Skeletal muscle satellite cell (primary cell): ENCODE data around the gene ARIH1. TPM values are rescaled to one million over a fixed set of nuclear protein-coding genes. Genes with fewer than 3 reads are reported as not detected.
"Not testable (repeated sequence)": the region's sequence is repeated elsewhere in the genome, so short reads cannot be mapped to it uniquely, and the experiment has no call there.

Experiments
- H3K27me3 ChIP-seq: 2 replicates; pipeline ENCODE4 v1.7.0; 2013; ENCODE audit warnings: low read length; ENCODE audit not compliant: control insufficient read depth, insufficient read depth
- H3K36me3 ChIP-seq: 2 replicates; pipeline ENCODE4 v1.7.0; 2013; ENCODE audit warnings: mild to moderate bottlenecking, control low read depth, low read length; ENCODE audit not compliant: insufficient read depth
- H3K4me1 ChIP-seq: 2 replicates; pipeline ENCODE4 v1.7.0; 2013; ENCODE audit warnings: low read length; ENCODE audit not compliant: control insufficient read depth, insufficient read depth
- H3K4me2 ChIP-seq: 2 replicates; pipeline ENCODE4 v1.7.0; 2013; ENCODE audit warnings: mild to moderate bottlenecking, low read length
- H3K4me3 ChIP-seq: 2 replicates; pipeline ENCODE4 v1.7.0; 2013; ENCODE audit warnings: low read length
- H3K9ac ChIP-seq: 2 replicates; pipeline ENCODE4 v1.7.0; 2013; ENCODE audit warnings: mild to moderate bottlenecking, low read depth, low read length, moderate library complexity
- H3K9me3 ChIP-seq: replicated peaks from 2 replicates; pipeline ENCODE4 v1.7.0; 2013; ENCODE audit warnings: mild to moderate bottlenecking, control low read depth, low read length
- total RNA-seq: library from RNA; depleted of rRNA; stranded (reverse); fragments of >200 nt; gene quantifications from 2 replicates; pipeline ENCODE4 v1.2.3, GENCODE V29; 2012; rRNA removed

The ARIH1 gene
- total RNA-seq, result 15.7 and 26.4 TPM in 2 replicates

- Histone ChIP-seq H3K27me3 (no peaks in the 10 kb centered on the region), H3K4me2 (peak within 1 kb of the TSS; percentile 99), H3K9me3 (no peaks in the 10 kb centered on the region), H3K9ac (peak within 1 kb of the TSS; percentile 100), H3K4me1 (peaks cover 22% of the 10 kb centered on the region), H3K4me3 (peak within 1 kb of the TSS; percentile 99), H3K36me3 (peaks cover 17% of the 10 kb centered on the region)
These were observed at the start of gene ARIH1 for GRCh38 chr15:72473614-72474465. ARIH1 (plus strand) TSS chr15:72474330; CDS start chr15:72474640, 310 bp downstream.

- peaks cover 9% of the 10 kb centered on the region for H3K9me3 ChIP-seq
- H3K27me3 ChIP-seq, result peaks cover 21% of the 10 kb centered on the region
- no peaks in the 10 kb centered on the region for H3K36me3 ChIP-seq
- no peak overlapping the region for H3K9ac ChIP-seq
- no peaks in the 10 kb centered on the region for H3K4me1 ChIP-seq
- no peak overlapping the region for H3K4me2 ChIP-seq
- no peak overlapping the region for H3K4me3 ChIP-seq
These were observed 47.4 kb upstream of the ARIH1 start for GRCh38 chr15:72426753-72427152.

GRCh38 chr15:72437650-72438316 is 36.3 kb upstream of the ARIH1 start:
- Histone ChIP-seq H3K4me2 (no peak overlapping the region), H3K27me3 (peaks cover 41% of the 10 kb centered on the region), H3K9ac (no peak overlapping the region), H3K4me3 (no peak overlapping the region), H3K4me1 (no peaks in the 10 kb centered on the region), H3K9me3 (peaks cover 2% of the 10 kb centered on the region), H3K36me3 (no peaks in the 10 kb centered on the region)

- not testable (repeated sequence) for H3K9ac ChIP-seq, H3K4me3 ChIP-seq, H3K36me3 ChIP-seq, H3K9me3 ChIP-seq, H3K27me3 ChIP-seq, H3K4me1 ChIP-seq, H3K4me2 ChIP-seq
These were observed 31.3 kb upstream of the ARIH1 start for GRCh38 chr15:72442848-72443247.

GRCh38 chr15:72445426-72445825 is 28.7 kb upstream of the ARIH1 start:
- Histone ChIP-seq H3K27me3 (peaks cover 5% of the 10 kb centered on the region), H3K9ac (no peak overlapping the region), H3K4me3 (no peak overlapping the region), H3K36me3 (no peaks in the 10 kb centered on the region), H3K9me3 (no peaks in the 10 kb centered on the region), H3K4me1 (no peaks in the 10 kb centered on the region), H3K4me2 (no peak overlapping the region)

GRCh38 chr15:72450805-72451204 is 23.3 kb upstream of the ARIH1 start:
- Histone ChIP-seq H3K4me1 (no peaks in the 10 kb centered on the region), H3K9ac (no peak overlapping the region), H3K4me3 (no peak overlapping the region), H3K27me3 (peaks cover 3% of the 10 kb centered on the region), H3K36me3 (no peaks in the 10 kb centered on the region), H3K9me3 (no peaks in the 10 kb centered on the region), H3K4me2 (no peak overlapping the region)

- H3K9ac ChIP-seq, result no peak overlapping the region
- H3K4me1 ChIP-seq, result no peaks in the 10 kb centered on the region
- H3K36me3 ChIP-seq, result no peaks in the 10 kb centered on the region
- no peak overlapping the region for H3K4me3 ChIP-seq
- peaks cover 3% of the 10 kb centered on the region for H3K27me3 ChIP-seq
- H3K4me2 ChIP-seq, result no peak overlapping the region
- H3K9me3 ChIP-seq, result no peaks in the 10 kb centered on the region
These were observed 22.9 kb upstream of the ARIH1 start for GRCh38 chr15:72451224-72451623.

GRCh38 chr15:72456684-72457083 is 17.4 kb upstream of the ARIH1 start:
- Histone ChIP-seq H3K4me2 (no peak overlapping the region), H3K9me3 (no peaks in the 10 kb centered on the region), H3K36me3 (no peaks in the 10 kb centered on the region), H3K4me1 (no peaks in the 10 kb centered on the region), H3K4me3 (no peak overlapping the region), H3K27me3 (peaks cover 3% of the 10 kb centered on the region), H3K9ac (no peak overlapping the region)

- no peak overlapping the region for H3K9ac ChIP-seq
- no peak overlapping the region for H3K4me3 ChIP-seq
- no peaks in the 10 kb centered on the region for H3K9me3 ChIP-seq
- H3K4me2 ChIP-seq, result no peak overlapping the region
- no peaks in the 10 kb centered on the region for H3K4me1 ChIP-seq
- no peaks in the 10 kb centered on the region for H3K27me3 ChIP-seq
- no peaks in the 10 kb centered on the region for H3K36me3 ChIP-seq
These were observed 13.7 kb upstream of the ARIH1 start for GRCh38 chr15:72460402-72460801.

- H3K4me2 ChIP-seq, result no peak overlapping the region
- no peaks in the 10 kb centered on the region for H3K36me3 ChIP-seq
- H3K9ac ChIP-seq, result no peak overlapping the region
- H3K4me3 ChIP-seq, result no peak overlapping the region
- H3K27me3 ChIP-seq, result no peaks in the 10 kb centered on the region
- H3K9me3 ChIP-seq, result no peaks in the 10 kb centered on the region
- no peaks in the 10 kb centered on the region for H3K4me1 ChIP-seq
These were observed 10.4 kb upstream of the ARIH1 start for GRCh38 chr15:72463702-72464101.

- no peak overlapping the region for H3K4me2 ChIP-seq
- H3K9ac ChIP-seq, result no peak overlapping the region
- H3K4me3 ChIP-seq, result no peak overlapping the region
These were observed 9.9 kb upstream of the ARIH1 start for GRCh38 chr15:72464251-72464650.

More at GRCh38 chr15:72464251-72464650, 9.9 kb upstream of the ARIH1 start:
- H3K36me3 ChIP-seq, result no peaks in the 10 kb centered on the region
- H3K4me1 ChIP-seq, result no peaks in the 10 kb centered on the region
- H3K9me3 ChIP-seq, result no peaks in the 10 kb centered on the region
- no peaks in the 10 kb centered on the region for H3K27me3 ChIP-seq
